Left kidney (tissue), 2 donors: ENCODE results near the gene SAMSN1. TPM values are rescaled to one million over a fixed set of nuclear protein-coding genes. Genes with fewer than 3 reads are reported as not detected.
"Not testable (repeated sequence)": the region's sequence is repeated elsewhere in the genome, so short reads cannot be mapped to it uniquely, and the experiment has no call there.

Experiments used
- DNase-seq: peaks from one replicate; pipeline ENCODE4 v3.0.0-alpha.2; 2013
- polyA plus RNA-seq: library from polyadenylated mRNA; unstranded; fragments of 120-200 nt; gene quantifications from one replicate; pipeline ENCODE4 v1.2.1, GENCODE V29; 2013; ENCODE audit not compliant: insufficient read length

SAMSN1 gene
- polyA plus RNA-seq, 1 donor = 3.2 TPM

GRCh38 chr21:14530592-14530991 is 15.5 kb downstream of the SAMSN1 start:
- no peak for DNase-seq

- no peak for DNase-seq
These were observed 17.3 kb downstream of the SAMSN1 start for GRCh38 chr21:14528815-14529214.

- no peak for DNase-seq
These were observed 18.1 kb downstream of the SAMSN1 start for GRCh38 chr21:14527696-14528652.

- DNase-seq = no peak
These were observed 19.0 kb downstream of the SAMSN1 start for GRCh38 chr21:14526836-14527695.

- no peak for DNase-seq
These were observed 19.9 kb downstream of the SAMSN1 start for GRCh38 chr21:14526199-14526598.

- DNase-seq = no peak
These were observed 22.9 kb downstream of the SAMSN1 start for GRCh38 chr21:14523234-14523633.

GRCh38 chr21:14522736-14523135 is 23.4 kb downstream of the SAMSN1 start:
- DNase-seq = no peak

GRCh38 chr21:14520535-14520934 is 25.6 kb downstream of the SAMSN1 start:
- no peak for DNase-seq

GRCh38 chr21:14519000-14519399 is 27.1 kb downstream of the SAMSN1 start:
- no peak for DNase-seq

GRCh38 chr21:14513804-14514203 is 32.3 kb downstream of the SAMSN1 start:
- no peak for DNase-seq

GRCh38 chr21:14506859-14507457 is 39.2 kb downstream of the SAMSN1 start:
- not testable (repeated sequence) for DNase-seq

- no peak for DNase-seq
These were observed 45.2 kb downstream of the SAMSN1 start for GRCh38 chr21:14500873-14501272.

- DNase-seq = no peak
These were observed 46.8 kb downstream of the SAMSN1 start for GRCh38 chr21:14499316-14499715.

GRCh38 chr21:14497825-14498224 is 48.3 kb downstream of the SAMSN1 start:
- no peak for DNase-seq

- DNase-seq = no peak
These were observed 51.0 kb downstream of the SAMSN1 start for GRCh38 chr21:14495075-14495474.

- DNase-seq = not testable (repeated sequence)
These were observed 51.9 kb downstream of the SAMSN1 start for GRCh38 chr21:14494181-14494580.

GRCh38 chr21:14493731-14494130 is 52.4 kb downstream of the SAMSN1 start:
- DNase-seq = no peak

- no peak for DNase-seq
These were observed 53.2 kb downstream of the SAMSN1 start for GRCh38 chr21:14492931-14493330.

GRCh38 chr21:14491269-14491681 is 54.8 kb downstream of the SAMSN1 start:
- DNase-seq = no peak

GRCh38 chr21:14488672-14489204 is 57.4 kb downstream of the SAMSN1 start:
- no peak for DNase-seq

GRCh38 chr21:14487490-14488432 is 58.4 kb downstream of the SAMSN1 start:
- DNase-seq = no peak
